Lower leg skin (tissue), 4 donors: Measurements from ENCODE around the gene TRIM31. TPM values are rescaled to one million over a fixed set of nuclear protein-coding genes. Genes with fewer than 3 reads are reported as not detected.

ENCODE experiments used
- DNase-seq, 2 donors: peaks; one replicate each; pipeline ENCODE4 v3.0.0-alpha.2; 2019; ENCODE audit warnings: low spot score in 2 of 2
- H3K4me3 ChIP-seq: fragments of 200-600 bp; sonication (generic); 2 replicates; pipeline ENCODE4 v1.5.1; 2017; ENCODE audit warnings: mild to moderate bottlenecking, low read depth; ENCODE audit not compliant: poor library complexity, severe bottlenecking
- POLR2A ChIP-seq, 2 donors: fragments of 450-650 bp; IDR thresholded peaks; one replicate each; pipeline ENCODE4 v1.6.1; 2016 to 2017; ENCODE audit warnings: antibody characterized with exemption in 2 of 2, mild to moderate bottlenecking in 1 of 2, moderate library complexity in 1 of 2
- WGBS, 2 donors: methylation state at CpG; one replicate each; pipeline ENCODE4 v1.1.5; 2018; 5-methylcytosine and 5-hydroxymethylcytosine counted together
- intact Hi-C: fragments of 100-400 bp; cut with DNase I; formaldehyde crosslinking; loops from one replicate; pipeline ENCODE4 v1.15.0; 2023; ENCODE audit warnings: low total_unique reads
- total RNA-seq, 4 donors: library from RNA; depleted of rRNA; stranded (reverse); fragments of >200 nt; gene quantifications; one replicate each; pipeline ENCODE4 v1.1.0, GENCODE V29; 2016
- TF ChIP-seq, protein P1 (sequence below), 3 donors: fragments of 450-650 bp; IDR thresholded peaks; one replicate each; pipeline ENCODE4 v1.5.1; 2016; ENCODE audit warnings: antibody characterized with exemption in 3 of 3, mild to moderate bottlenecking in 3 of 3, moderate library complexity in 2 of 3

The TRIM31 gene
- total RNA-seq, 4 donors from 2014 or later, result 0.29 TPM; not detected in 3

DNA sequence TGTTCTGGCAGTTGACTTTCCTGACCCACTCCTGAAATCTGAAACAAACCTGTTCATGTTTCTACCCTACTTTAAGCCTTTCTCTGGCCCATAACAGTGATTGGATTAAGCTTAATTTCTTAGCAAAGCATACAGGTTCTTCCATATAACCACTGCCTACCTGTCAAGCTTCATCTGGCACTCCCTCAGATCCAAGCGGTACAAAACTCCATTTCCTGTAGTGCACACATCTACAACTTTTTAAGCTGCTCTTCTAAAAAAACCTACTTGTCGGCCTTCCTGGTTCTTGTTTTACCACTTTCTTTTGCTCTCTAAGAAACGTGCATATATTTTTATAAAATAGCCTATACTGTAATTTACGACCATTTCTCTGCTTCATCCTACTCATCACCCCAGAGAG, 46.8 kb downstream of the TRIM31 start:
- 8% methylated on average over 4 of the region's 4 CpGs for whole genome bisulfite sequencing, 2 donors
- no peak for TF ChIP-seq POLR2A (IDR thresholded peaks at IDR 0.05)
- TF ChIP-seq, protein P1, sequence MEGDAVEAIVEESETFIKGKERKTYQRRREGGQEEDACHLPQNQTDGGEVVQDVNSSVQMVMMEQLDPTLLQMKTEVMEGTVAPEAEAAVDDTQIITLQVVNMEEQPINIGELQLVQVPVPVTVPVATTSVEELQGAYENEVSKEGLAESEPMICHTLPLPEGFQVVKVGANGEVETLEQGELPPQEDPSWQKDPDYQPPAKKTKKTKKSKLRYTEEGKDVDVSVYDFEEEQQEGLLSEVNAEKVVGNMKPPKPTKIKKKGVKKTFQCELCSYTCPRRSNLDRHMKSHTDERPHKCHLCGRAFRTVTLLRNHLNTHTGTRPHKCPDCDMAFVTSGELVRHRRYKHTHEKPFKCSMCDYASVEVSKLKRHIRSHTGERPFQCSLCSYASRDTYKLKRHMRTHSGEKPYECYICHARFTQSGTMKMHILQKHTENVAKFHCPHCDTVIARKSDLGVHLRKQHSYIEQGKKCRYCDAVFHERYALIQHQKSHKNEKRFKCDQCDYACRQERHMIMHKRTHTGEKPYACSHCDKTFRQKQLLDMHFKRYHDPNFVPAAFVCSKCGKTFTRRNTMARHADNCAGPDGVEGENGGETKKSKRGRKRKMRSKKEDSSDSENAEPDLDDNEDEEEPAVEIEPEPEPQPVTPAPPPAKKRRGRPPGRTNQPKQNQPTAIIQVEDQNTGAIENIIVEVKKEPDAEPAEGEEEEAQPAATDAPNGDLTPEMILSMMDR (IDR thresholded peaks at IDR 0.05), result no peak
- intact Hi-C loops, result no loop called here

DNA sequence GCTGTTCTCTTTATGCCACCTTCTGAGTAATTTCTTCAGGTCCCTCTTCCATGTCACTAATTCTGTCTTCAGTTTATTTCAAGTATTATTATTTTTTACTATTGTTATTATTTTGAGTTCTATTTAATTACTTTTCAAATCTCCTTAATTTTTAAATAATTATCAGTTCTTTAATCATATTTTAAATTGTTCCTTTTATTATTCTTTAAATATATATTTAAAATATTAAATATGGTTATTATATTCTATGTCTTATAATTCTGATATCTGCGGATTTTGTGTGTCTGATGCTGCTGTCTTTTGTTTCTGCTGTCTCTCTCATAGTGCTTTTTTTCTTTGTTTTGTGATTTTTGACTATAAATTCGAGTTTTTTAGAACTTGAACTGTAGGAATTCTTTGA, 49.6 kb downstream of the TRIM31 start:
- TF ChIP-seq, protein P1 (IDR thresholded peaks at IDR 0.05), result no peak
- no peak for TF ChIP-seq POLR2A (IDR thresholded peaks at IDR 0.05)
- no peak for DNase-seq
- intact Hi-C loops, result no loop called here
- H3K4me3 ChIP-seq, result no peak overlapping the region
- WGBS, 2 donors, result 73 to 88% methylated on average over 2 of the region's 2 CpGs

More for the DNA sequence above, 46.8 kb downstream of the TRIM31 start:
- no peak for DNase-seq
- H3K4me3 ChIP-seq, result peak overlapping the region; percentile 3

DNA sequence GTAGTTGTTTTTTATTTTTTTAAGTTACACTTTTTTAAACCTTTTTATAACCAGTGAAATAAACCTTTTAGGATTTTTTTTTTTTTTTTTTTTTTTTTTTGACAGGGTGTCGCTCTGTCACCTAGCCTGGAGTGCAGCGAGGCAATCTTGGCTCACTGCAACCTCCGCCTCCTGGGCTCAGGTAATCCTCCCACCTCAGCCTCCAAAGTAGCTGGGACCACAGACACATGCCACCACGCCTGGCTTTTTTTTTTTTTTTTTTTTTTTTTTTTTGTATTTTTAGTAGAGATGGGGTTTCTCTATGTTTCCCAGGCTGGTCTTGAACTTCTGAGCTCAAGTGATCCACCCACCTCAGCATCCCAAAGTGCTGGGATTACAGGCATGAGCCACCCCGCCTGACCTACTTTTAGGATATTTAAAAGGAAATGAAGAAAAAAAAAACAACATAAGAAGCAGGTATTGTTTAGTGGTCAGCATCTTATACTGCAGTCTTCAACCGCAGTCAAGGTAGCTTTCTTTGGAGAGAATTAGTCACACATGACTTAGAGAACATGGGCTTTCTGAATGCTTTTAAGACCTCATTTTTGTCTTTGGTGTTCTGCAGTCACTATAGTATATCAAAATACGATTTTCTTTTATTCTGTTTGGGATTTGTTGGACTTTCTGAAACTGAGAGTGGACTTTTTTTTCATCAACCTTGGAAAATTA, 50.3 kb downstream of the TRIM31 start:
- intact Hi-C loops, result no loop called here
- H3K4me3 ChIP-seq, result no peak overlapping the region
- no peak for TF ChIP-seq POLR2A (IDR thresholded peaks at IDR 0.05)
- TF ChIP-seq, protein P1 (IDR thresholded peaks at IDR 0.05), result no peak
- DNase-seq, result no peak
- 92 to 95% methylated on average over 7 of the region's 7 CpGs for WGBS, 2 donors

DNA sequence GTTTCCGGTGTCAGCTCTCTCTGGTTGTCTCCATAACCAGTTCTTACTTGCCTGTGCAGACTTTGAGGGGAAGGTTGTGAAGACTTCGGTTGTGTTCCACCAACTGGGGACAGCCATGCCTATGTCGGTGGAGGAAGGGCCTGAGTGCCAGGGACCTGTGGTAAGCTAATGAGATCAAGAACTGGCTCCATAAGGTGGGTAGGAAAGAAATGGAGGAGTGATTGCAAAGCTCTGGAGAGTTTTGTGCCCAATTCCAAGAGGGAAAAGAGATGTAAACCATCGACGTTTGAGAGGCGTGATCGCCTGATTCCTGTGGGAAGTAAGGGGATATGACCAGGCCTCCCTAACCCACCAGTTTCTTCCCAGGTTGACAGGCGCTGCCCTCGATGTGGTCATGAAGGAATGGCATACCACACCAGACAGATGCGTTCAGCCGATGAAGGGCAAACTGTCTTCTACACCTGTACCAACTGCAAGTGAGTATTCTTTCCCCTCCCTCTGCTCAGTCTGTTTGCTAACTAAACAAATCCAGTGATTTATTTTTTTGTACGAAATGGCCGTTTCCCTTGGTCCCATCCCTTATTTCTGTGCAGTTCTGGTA, 50.9 kb downstream of the TRIM31 start:
- TF ChIP-seq, protein P1 (IDR thresholded peaks at IDR 0.05), result no peak
- TF ChIP-seq POLR2A (IDR thresholded peaks at IDR 0.05), result no peak
- DNase-seq, result no peak
- intact Hi-C loops, result no loop called here
- WGBS, 2 donors, result 52% methylated on average over 13 of the region's 13 CpGs
- H3K4me3 ChIP-seq, result peak overlapping the region; percentile 82

DNA sequence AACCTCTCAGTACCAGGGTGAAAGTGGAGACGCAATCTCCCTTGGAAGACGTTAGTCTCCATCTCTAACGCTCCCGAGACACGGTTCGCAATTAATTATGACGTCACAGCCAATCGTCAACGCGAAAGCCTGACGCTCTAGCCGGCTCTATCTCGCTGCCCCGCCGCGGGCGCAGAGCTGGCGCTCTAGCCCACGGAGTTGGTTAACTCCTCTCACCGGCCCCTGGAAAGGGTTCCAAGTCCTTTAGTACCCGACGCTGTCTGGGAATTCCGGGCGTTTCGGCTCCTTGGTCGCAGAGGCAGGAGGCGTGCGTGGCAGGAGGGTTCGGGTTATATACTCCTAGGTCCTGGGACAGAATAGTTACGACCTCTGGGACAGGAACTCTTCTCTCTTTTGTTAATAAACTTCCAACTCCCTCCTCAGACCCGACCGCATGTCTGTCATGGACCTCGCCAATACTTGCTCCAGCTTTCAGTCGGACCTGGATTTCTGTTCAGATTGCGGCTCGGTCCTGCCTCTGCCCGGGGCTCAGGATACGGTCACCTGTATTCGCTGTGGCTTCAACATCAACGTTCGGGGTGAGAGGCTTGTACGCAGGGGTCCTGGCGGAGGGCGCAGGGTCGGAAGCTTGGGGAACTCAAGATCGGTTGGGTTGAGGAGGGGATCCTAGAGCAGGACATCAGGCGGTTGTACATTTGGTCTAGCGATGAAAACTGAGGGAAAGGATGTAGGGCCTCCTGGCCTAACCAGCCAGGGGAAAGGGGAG, 51.6 kb downstream of the TRIM31 start, which contains the start of gene POLR1H:
TSS of gene POLR1H (plus strand) at position 174 of the 766 bp plus-strand sequence. CDS start at position 434, 260 bp downstream.
- peak; percentile 94 to 98 for DNase-seq
- H3K4me3 ChIP-seq, result peak within 1 kb of the TSS; percentile 82
- TF ChIP-seq POLR2A (IDR thresholded peaks at IDR 0.05), result peak in 1 of 2 donors; percentile 12
- TF ChIP-seq, protein P1 (IDR thresholded peaks at IDR 0.05), result peak in 1 of 3 donors; percentile 7
- WGBS, 2 donors, result 0 to 1% methylated on average over 30 to 48 of the region's 48 CpGs
- intact Hi-C loops, result no loop called here
